GM13977 (cell line): Measurements from ENCODE around the gene TMEM94.

Experiments
- DNase-seq: peaks from one replicate; pipeline ENCODE4 v3.0.0; 2012; ENCODE audit warnings: low spot score
- CTCF ChIP-seq: IDR thresholded peaks from 2 replicates; pipeline ENCODE4 v1.5.1; 2012; ENCODE audit warnings: mild to moderate bottlenecking, control low read depth; ENCODE audit not compliant: insufficient read depth; ENCODE audit errors: extremely low read depth, missing control alignments
- in situ Hi-C: fragments of 300-500 bp; cut with MboI; formaldehyde crosslinking; loops from one replicate; pipeline ENCODE4 v1.12.0; 2022; ENCODE audit warnings: low sequenced_read_pairs, low pct_unique_long_range_greater_than_20kb, mixed read lengths, inconsistent platforms; ENCODE audit not compliant: unreplicated experiment

TMEM94 gene

GRCh38 chr17:75490173-75490743, 33.8 kb downstream of the TMEM94 start:
- TF ChIP-seq CTCF: no peak

GRCh38 chr17:75490953-75491649, 34.7 kb downstream of the TMEM94 start:
- no peak for TF ChIP-seq CTCF
- in situ Hi-C loops: no loop called here
- no peak for DNase-seq

More at GRCh38 chr17:75490173-75490743, 33.8 kb downstream of the TMEM94 start:
- DNase-seq: no peak
- in situ Hi-C loops: no loop called here

GRCh38 chr17:75491680-75492079, 35.2 kb downstream of the TMEM94 start:
- no peak for TF ChIP-seq CTCF
- DNase-seq: no peak
- in situ Hi-C loops: no loop called here

- DNase-seq: no peak
- TF ChIP-seq CTCF: no peak
- in situ Hi-C loops: no loop called here
Observed at GRCh38 chr17:75492555-75493168, 36.2 kb downstream of the TMEM94 start.

GRCh38 chr17:75493476-75494129, 37.2 kb downstream of the TMEM94 start:
- no peak for TF ChIP-seq CTCF
- in situ Hi-C loops: no loop called here
- no peak for DNase-seq

GRCh38 chr17:75494326-75494877, 38.0 kb downstream of the TMEM94 start:
- TF ChIP-seq CTCF: no peak
- in situ Hi-C loops: no loop called here
- no peak for DNase-seq
